Endodermal cell (in vitro differentiated cells): Measurements from ENCODE around the gene RABGAP1L. TPM values are rescaled to one million over a fixed set of nuclear protein-coding genes. Genes with fewer than 3 reads are reported as not detected.
"Not testable (repeated sequence)": the region's sequence is repeated elsewhere in the genome, so short reads cannot be mapped to it uniquely, and the experiment has no call there.

Experiments
- DNase-seq: peaks from one replicate; pipeline ENCODE4 v3.0.0-alpha.2; 2017
- H3K27ac ChIP-seq: 2 replicates; pipeline ENCODE4 v1.5.1; 2013; ENCODE audit warnings: mild to moderate bottlenecking, low read depth, low read length, moderate library complexity
- H3K27me3 ChIP-seq: 2 replicates; pipeline ENCODE4 v1.6.1; 2013; ENCODE audit warnings: mild to moderate bottlenecking, low read length, moderate library complexity; ENCODE audit not compliant: insufficient read depth, control insufficient read depth, poor library complexity, severe bottlenecking
- H3K36me3 ChIP-seq: 2 replicates; pipeline ENCODE4 v1.7.0; 2013; ENCODE audit warnings: mild to moderate bottlenecking, low read length, moderate library complexity; ENCODE audit not compliant: control insufficient read depth, insufficient read depth
- H3K4me1 ChIP-seq: one replicate; pipeline ENCODE4 v1.7.0; 2013; ENCODE audit warnings: low read length; ENCODE audit not compliant: control insufficient read depth, insufficient read depth
- H3K4me3 ChIP-seq: 2 replicates; pipeline ENCODE4 v1.5.1; 2013; ENCODE audit warnings: mild to moderate bottlenecking, low read length, moderate library complexity
- H3K9ac ChIP-seq: 2 replicates; pipeline ENCODE4 v1.6.1; 2013; ENCODE audit warnings: mild to moderate bottlenecking, low read length, moderate library complexity; ENCODE audit not compliant: poor library complexity, severe bottlenecking; ENCODE audit errors: extremely low read depth
- H3K9me3 ChIP-seq: 2 replicates; pipeline ENCODE4 v1.6.1; 2013; ENCODE audit warnings: mild to moderate bottlenecking, low read length, moderate library complexity; ENCODE audit not compliant: control insufficient read depth
- H3K27ac Mint-ChIP-seq: 2 replicates; pipeline ENCODE4 v1.8.0; 2020; ENCODE audit warnings: mixed read lengths
- H3K27me3 Mint-ChIP-seq: 2 replicates; pipeline ENCODE4 v1.8.0; 2021; ENCODE audit warnings: mild to moderate bottlenecking, mixed read lengths; ENCODE audit not compliant: insufficient read depth
- H3K36me3 Mint-ChIP-seq: 2 replicates; pipeline ENCODE4 v1.8.0; 2020; ENCODE audit warnings: low read depth, mixed read lengths
- H3K4me1 Mint-ChIP-seq: 2 replicates; pipeline ENCODE4 v1.8.0; 2020; ENCODE audit warnings: mixed read lengths
- H3K4me3 Mint-ChIP-seq: 2 replicates; pipeline ENCODE4 v1.8.0; 2020; ENCODE audit warnings: mild to moderate bottlenecking, moderate library complexity, mixed read lengths
- H3K9me3 Mint-ChIP-seq: 2 replicates; pipeline ENCODE4 v1.8.0; 2020; ENCODE audit warnings: mild to moderate bottlenecking, mixed read lengths
- WGBS, 2 experiments: methylation state at CpG; one replicate each; pipeline versions ENCODE4 v1.1.5 to v1.1.7; 2013; ENCODE audit warnings: missing lambda C conversion rate in 2 of 2, mixed read lengths in 1 of 2; ENCODE audit not compliant: insufficient coverage in 1 of 2, insufficient read length in 1 of 2; 5-methylcytosine and 5-hydroxymethylcytosine counted together
- total RNA-seq, 2 donors: library from RNA; stranded (reverse); fragmentation: NEBNext Ultra II Directional in 1 of 2; extraction: Animal tissue kit (Norgen Biotek cat#: 25700) in 1 of 2; gene quantifications; 2 replicates in 1 of 2; 3 replicates in 1 of 2; pipeline ENCODE4 v1.2.1, GENCODE V29; 2021
- TF ChIP-seq, protein P1 (sequence below): fragments of 200-600 bp; sonication (generic); conservative IDR thresholded peaks from 2 replicates; pipeline ENCODE4 v1.5.0; 2021; ENCODE audit warnings: antibody characterized with exemption, mild to moderate bottlenecking

The RABGAP1L gene
- total RNA-seq, 2 donors from 2014 or later = 32.5 to 36.9 TPM

DNA sequence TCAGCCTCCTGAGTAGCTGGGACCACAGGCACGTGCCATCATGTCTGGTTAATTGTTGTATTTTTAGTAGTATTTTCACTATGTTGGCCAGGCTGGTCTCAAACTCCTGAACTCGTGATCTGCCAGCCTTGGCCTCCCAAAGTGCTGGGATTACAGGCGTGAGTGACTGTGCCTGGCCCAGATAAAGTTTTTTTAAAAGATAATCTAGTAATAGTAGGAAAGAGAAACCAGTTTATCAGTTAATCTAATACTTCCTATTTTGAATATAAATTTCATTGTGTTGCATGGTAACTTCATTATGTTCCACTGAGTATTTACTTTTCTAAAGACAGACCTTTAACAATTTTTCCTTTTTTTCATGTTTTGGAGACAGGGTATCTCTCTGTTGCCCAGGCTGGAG lies 10.0 kb downstream of the RABGAP1L start:
- no peaks in the 10 kb centered on the region for H3K27me3 ChIP-seq
- Mint-ChIP-seq H3K27ac (peak overlapping the region; percentile 42), H3K4me3 (no peak overlapping the region), H3K9me3 (no peaks in the 10 kb centered on the region), H3K27me3 (no peaks in the 10 kb centered on the region), H3K36me3 (no peaks in the 10 kb centered on the region), H3K4me1 (peaks cover 20% of the 10 kb centered on the region)
- TF ChIP-seq, protein P1, sequence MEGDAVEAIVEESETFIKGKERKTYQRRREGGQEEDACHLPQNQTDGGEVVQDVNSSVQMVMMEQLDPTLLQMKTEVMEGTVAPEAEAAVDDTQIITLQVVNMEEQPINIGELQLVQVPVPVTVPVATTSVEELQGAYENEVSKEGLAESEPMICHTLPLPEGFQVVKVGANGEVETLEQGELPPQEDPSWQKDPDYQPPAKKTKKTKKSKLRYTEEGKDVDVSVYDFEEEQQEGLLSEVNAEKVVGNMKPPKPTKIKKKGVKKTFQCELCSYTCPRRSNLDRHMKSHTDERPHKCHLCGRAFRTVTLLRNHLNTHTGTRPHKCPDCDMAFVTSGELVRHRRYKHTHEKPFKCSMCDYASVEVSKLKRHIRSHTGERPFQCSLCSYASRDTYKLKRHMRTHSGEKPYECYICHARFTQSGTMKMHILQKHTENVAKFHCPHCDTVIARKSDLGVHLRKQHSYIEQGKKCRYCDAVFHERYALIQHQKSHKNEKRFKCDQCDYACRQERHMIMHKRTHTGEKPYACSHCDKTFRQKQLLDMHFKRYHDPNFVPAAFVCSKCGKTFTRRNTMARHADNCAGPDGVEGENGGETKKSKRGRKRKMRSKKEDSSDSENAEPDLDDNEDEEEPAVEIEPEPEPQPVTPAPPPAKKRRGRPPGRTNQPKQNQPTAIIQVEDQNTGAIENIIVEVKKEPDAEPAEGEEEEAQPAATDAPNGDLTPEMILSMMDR = no peak
- no peaks in the 10 kb centered on the region for H3K9me3 ChIP-seq
- H3K36me3 ChIP-seq = no peaks in the 10 kb centered on the region
- H3K4me1 ChIP-seq = peaks cover 4% of the 10 kb centered on the region
- DNase-seq = no peak
- no peak overlapping the region for H3K4me3 ChIP-seq
- no peak overlapping the region for H3K9ac ChIP-seq
- no peak overlapping the region for H3K27ac ChIP-seq
- WGBS, 2 experiments = 77 to 100% methylated on average over 2 to 3 of the region's 3 CpGs

DNA sequence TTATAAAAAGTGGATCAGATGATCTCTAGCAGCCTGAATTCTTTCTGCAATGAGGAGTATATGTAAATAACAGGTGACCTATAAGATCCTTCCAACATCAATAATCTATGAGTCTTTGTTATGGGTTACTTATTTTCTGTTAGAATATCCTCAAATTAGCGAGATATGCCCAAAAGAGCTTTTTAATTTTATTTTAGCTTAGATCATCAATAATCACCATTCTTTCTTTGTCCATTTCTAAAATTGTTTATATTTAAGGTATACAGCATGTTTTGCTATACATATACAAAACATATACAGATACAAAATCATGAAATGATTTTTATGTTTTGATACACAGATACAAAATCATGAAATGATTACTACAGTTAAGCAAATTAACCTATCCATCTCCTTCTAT lies 11.8 kb downstream of the RABGAP1L start:
- peaks cover 9% of the 10 kb centered on the region for H3K4me1 Mint-ChIP-seq
- H3K4me3 Mint-ChIP-seq = no peak overlapping the region
- H3K36me3 Mint-ChIP-seq = no peaks in the 10 kb centered on the region
- no peaks in the 10 kb centered on the region for H3K27me3 ChIP-seq
- H3K36me3 ChIP-seq = no peaks in the 10 kb centered on the region
- DNase-seq = no peak
- no peak overlapping the region for H3K9ac ChIP-seq
- H3K4me3 ChIP-seq = no peak overlapping the region
- no peak overlapping the region for H3K27ac Mint-ChIP-seq
- H3K27ac ChIP-seq = no peak overlapping the region
- H3K4me1 ChIP-seq = no peaks in the 10 kb centered on the region
- H3K27me3 Mint-ChIP-seq = no peaks in the 10 kb centered on the region
- WGBS, 2 experiments = 100% methylated on average over 1 of the region's 1 CpG; no CpG with 5 or more reads in 1 of the 2 experiments
- no peaks in the 10 kb centered on the region for H3K9me3 ChIP-seq
- H3K9me3 Mint-ChIP-seq = no peaks in the 10 kb centered on the region
- TF ChIP-seq, protein P1 = no peak

DNA sequence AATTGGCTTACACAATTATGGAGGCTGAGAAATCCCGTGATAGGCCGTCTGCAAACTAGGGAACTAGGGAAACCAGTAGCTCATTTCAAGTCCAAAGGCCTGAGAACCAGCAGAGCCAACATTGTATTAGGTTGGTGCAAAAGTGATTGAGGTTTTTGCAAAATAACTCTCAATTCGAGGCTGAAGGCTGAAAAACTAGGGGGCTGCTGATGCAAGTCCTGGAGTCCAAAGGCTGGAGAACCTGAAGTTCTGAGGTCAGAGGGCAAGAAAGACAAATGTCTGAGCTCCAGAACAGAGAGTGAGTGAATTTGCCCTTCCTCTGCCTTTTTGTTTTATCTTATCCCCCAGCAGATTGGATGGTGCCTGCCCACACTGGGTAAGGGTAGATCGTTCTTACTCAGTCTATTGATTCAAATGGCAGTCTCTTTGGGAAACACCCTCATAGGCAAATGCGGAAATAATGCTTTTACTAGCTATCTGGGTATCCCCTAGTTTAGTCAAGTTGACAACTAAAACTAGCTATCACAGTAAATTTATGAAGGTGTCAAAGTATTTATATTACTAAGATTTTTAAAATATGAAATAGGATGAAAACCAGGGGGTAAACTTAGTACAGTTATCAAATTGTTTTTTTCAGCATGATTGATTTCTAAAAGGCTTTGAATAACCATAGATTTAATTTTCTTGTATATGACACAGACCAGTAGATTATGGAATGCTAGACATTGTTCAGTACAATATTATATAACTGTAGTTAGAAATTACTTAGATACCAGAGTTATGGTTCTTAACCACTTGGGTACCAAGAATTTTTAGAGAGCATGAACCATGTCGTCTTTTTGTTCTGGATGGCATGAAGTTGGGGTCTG lies 15.4 kb downstream of the RABGAP1L start:
- H3K4me1 Mint-ChIP-seq = no peaks in the 10 kb centered on the region
- WGBS, 2 experiments = 90 to 100% methylated on average over 3 to 6 of the region's 6 CpGs
- Histone ChIP-seq H3K36me3 (peaks cover 3% of the 10 kb centered on the region), H3K4me3 (no peak overlapping the region), H3K4me1 (no peaks in the 10 kb centered on the region), H3K9ac (no peak overlapping the region), H3K9me3 (no peaks in the 10 kb centered on the region), H3K27me3 (no peaks in the 10 kb centered on the region), H3K27ac (no peak overlapping the region)
- TF ChIP-seq, protein P1 = no peak
- peaks cover 5% of the 10 kb centered on the region for H3K36me3 Mint-ChIP-seq
- H3K27ac Mint-ChIP-seq = no peak overlapping the region
- no peaks in the 10 kb centered on the region for H3K27me3 Mint-ChIP-seq
- DNase-seq = no peak
- peaks cover 18% of the 10 kb centered on the region for H3K9me3 Mint-ChIP-seq
- H3K4me3 Mint-ChIP-seq = no peak overlapping the region

DNA sequence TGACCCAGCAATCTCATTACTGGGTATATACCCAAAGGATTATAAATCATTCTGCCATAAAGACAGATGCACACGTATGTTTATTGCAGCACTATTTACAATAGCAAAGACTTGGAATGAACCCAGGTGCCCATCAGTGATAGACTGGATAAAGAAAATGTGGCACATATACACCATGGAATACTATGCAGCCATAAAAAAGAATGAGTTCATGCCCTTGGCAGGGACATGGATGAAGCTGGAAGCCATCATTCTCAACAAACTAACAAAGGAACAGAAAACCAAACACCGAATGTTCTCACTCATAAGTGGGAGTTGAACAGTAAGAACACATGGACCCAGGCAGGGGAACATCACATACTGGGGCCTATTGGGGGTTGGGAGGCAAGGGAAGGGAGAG lies 19.1 kb downstream of the RABGAP1L start:
- H3K4me1 ChIP-seq, H3K36me3 ChIP-seq, DNase-seq, H3K27ac Mint-ChIP-seq, H3K9me3 ChIP-seq, H3K4me1 Mint-ChIP-seq, H3K27ac ChIP-seq, H3K36me3 Mint-ChIP-seq, H3K27me3 Mint-ChIP-seq, H3K27me3 ChIP-seq, H3K9ac ChIP-seq, H3K4me3 ChIP-seq, H3K4me3 Mint-ChIP-seq: not testable (repeated sequence)
- peaks cover 18% of the 10 kb centered on the region for H3K9me3 Mint-ChIP-seq
- WGBS, 2 experiments = 96 to 100% methylated on average over 2 of the region's 2 CpGs
